GM19023 (cell line): ENCODE measurements around the gene TTC39A.
"Not testable (repeated sequence)": the region's sequence is repeated elsewhere in the genome, so short reads cannot be mapped to it uniquely, and the experiment has no call there.

Source experiments
- ATAC-seq: cut with Tn5 transposase; IDR thresholded peaks from one replicate; pipeline ENCODE4 v1.9.1; 2021; ENCODE audit warnings: mild to moderate bottlenecking, moderate library complexity; ENCODE audit not compliant: unreplicated experiment

Gene TTC39A

DNA sequence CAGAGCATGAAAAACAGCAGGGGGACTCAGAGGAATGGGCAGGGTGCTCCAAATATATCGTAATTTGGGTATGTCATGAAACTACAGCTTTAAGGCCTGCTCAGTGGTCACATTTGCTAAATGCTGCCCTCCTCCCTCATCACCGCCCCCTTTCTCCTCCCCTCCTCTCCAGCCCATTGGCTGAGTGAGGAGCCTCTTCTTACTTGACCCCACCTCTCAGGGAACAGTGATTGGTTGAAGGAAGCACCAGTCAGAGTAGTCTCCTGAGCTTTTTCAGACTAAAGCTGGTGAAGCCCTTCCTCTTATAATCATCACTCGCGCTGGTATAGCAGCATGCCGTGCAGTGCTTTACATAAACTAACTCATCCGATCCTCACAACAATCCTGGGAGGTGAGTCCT is 10.0 kb upstream of the TTC39A start:
- no peak for ATAC-seq

DNA sequence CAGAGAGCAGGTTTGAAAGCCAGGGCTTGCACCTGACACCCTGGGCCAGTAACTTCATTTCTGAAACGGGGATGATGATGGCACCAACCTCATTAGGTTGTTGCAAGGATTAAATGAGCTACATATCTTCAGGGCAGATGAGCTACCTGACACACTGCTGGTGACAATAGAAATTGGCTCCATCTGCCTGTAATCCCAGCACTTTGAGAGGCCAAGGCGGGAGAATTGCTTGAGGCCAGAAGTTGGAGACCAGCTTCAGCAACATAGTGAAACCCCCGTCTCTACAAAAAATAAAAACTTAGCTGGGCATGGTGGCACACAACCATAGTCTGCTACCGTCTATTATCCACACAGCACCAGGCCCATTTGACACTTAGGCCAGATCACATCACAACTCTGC is 6.3 kb upstream of the TTC39A start:
- no peak for ATAC-seq

DNA sequence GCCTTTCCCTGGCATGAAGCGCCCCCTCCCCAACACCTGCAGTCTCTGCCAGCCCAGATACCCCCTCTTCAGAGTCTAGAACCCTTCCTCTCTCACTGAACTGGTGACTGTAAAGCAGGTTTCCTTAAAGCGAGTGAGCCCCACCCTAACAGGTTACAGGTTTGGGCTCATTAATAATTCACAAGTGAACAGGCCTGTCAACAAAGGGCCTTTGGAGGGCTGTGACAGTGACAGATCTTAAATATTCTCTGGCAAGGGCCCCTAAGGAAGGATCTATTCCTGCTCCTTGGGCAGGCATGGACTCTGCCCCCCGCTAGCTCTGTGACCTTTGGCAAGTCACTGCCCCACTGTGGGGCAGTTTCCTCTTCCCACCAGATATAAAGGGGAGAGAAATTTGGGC is 5.6 kb upstream of the TTC39A start:
- no peak for ATAC-seq

DNA sequence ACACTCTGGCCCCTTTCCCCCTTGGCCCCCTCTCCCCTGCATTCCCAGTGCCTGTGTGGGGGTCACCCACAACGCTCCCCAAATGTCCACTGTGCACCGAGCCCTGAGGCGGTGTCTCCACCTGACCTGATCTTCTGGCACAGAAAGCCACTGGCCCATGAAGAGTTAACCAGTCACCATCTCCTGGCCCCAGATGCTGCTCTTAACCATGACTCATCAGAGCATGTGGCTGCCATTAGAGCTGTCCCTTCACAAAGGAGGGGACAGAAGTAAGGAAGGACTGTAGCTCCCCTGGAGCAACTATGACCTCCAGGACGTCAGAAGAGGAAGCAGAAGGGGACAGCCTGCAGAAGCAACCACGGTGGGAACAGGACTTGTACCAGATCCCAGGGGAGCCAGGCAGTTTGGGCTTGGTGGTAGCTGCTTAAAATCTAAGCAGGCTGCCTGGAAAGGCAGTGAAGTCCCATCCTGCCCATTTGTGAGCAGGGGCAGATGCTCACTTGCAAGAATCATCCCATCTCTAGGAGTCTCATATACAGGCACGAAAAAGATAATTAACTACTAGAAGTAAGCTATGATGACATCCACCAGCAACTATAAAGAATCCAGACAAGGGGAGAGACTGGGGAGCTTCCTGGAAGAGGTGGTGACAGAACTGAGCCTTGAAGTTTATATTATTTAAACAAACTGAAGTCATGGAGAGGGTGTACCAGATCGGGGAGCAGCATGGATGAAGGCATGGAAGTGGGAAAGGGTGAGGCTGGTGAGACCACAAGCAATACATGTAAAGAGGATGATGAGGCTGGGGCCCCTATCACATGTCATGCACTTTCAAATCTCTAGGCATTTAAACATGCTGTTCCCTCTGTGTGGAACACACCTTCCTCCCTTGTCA is 1.1 kb upstream of the TTC39A start:
- ATAC-seq: peak; percentile 55

DNA sequence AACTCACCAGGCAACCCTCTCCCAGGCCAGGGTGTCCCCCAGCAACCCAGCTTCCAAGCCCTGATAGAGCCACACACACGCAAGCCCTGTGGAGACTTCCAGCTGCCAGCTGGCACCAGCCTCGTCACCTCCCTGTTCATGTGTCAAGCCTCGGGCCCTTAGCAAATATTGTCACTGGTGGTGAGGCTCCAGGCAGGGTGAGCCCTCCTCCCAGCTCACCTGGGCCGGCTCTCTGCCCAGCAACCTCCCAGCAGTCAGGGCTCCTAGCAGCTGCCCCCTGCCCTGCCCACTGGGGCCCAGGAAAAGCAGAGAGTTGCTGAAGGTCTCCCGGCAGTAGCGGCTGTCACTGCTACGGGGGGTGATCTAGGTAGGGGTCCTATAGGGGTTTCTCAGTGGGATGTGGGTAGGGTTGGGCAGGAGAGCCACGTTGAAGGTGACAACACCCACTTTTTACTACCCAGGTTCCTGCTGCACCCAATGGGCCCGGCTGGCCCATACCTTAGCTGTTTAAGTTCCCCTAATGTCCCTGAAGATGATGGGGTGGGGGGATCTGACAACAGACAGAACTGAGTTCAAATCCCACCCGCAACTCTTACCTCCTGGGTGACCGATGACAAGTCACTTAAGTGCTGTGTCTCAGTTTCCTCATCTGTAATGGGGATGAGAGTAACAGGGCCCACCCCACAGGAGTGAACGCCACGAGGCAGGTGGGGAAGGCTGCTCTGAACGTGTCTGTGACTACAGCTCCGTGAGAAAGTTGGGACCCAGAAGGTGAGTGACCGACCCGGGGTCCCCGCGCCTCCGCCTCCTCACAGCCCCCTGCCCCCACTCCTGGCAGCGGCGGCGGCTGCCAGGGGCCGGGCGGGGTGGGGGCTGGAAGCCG is 678 bp downstream of the TTC39A start:
- no peak for ATAC-seq

DNA sequence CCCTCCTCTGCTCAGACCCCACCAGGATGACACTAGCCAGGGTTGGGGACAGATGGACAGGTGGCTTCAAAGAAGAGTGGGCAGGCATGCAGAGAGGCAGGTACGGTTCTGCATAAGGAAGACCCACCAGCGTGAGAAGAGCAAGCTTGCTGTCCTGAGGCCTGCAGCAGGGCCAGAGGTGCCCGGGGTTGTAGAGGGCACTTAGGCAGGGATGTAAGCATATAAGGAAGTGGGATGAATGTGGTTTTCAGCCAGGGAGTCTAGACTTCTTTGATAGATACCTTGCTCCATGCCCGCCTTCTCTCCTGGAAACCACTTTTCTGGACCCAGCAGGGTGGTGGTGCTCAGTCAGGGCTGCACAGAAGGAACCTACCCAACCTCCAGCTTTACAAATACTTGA is 1.4 kb downstream of the TTC39A start:
- no peak for ATAC-seq

DNA sequence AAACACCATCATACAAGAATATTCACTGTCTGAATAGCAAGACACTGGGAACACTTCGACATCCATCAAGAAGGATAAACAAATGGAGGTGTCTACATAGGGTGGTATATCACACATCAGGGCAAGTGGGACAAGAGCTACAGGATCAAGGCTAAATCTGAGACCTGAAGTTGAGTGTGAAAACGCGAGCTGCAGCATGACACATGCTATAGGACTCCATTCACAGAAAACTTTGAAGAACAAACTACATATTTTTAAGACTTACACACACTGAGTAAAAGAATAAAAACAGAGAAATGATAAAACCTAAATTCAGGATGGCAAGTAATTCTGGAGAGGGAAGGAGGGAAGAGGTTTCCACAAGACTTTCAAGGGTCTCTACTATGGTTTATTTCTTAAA is 2.1 kb downstream of the TTC39A start:
- ATAC-seq: no peak

DNA sequence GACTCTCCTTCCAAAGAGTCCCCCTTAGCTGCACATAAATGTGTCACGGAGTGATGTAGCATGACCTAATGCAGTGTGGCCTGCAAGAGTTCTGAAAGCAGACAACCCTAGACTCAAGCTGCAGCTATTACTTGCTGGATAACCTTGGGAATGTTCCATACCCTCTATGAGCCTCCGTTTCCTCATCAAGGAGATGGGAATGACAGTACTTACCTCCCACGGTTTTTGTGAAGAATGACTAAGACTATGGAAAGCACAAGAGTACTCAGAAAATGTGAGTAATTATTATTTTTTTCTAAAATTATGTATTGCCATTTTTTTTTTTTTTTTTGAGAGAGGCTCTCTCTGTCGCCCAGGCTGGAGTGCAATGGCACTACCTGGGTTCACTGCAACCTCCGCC is 3.0 kb downstream of the TTC39A start:
- no peak for ATAC-seq

DNA sequence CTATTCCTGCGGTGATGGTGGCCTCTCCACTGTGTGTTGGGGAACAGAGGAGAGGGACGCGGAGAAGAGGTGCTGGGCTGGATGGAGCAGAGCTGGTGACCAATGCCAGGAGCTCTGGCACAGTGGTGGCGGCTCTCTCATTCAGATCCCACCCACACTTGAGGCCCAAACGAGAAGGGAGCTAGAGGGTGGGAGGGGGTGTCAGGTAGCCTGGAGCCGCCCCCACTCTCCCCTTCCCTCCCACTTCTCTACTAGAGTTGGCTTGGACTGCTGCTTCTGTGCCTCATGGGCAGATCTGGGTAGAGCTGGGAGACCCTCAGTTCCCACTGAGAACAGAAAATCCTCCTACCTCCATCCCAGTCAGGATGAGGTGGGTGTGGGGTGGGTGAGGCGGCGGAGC is 3.5 kb downstream of the TTC39A start:
- ATAC-seq: no peak

DNA sequence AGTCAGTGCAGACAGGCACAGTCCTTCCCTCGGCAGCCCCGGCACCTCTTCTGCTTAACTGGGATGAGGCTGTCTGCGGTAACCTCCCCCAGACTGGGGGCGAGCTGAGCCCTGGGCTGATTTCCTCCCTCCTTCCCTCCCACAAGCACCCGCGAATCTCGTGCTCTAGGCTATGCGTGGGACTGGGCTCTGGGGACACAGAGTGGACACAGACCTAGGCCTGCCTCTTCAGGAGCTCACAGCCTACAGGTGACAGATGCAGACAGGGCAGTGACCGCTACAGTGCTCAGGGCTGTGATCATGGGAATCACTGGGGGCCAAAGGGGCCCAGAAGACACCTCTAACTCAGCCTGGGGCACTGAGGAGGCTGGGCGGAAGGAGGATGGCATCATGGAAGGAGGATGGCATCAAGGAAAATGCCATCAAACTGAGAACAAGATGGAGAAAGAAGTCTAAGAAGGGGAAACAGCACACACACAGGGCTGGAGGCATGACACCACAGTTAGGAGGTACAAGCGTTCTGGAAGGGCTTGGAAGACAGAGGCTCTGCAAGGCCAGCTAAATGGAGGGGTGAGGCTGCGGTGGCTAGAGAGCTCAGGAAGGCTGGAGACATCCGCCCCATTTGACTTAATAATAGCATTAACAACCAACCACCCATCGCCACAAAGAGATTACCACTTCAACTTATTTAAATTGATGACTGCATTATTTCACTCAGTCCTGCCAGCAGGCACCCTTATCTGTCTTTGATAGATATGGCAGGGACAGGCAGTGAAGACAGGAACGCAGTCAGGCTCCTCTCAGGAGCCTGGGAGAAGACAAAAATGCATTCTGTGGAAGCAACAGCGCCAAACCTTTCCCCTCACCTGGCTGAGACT is 4.2 kb downstream of the TTC39A start:
- ATAC-seq: no peak

DNA sequence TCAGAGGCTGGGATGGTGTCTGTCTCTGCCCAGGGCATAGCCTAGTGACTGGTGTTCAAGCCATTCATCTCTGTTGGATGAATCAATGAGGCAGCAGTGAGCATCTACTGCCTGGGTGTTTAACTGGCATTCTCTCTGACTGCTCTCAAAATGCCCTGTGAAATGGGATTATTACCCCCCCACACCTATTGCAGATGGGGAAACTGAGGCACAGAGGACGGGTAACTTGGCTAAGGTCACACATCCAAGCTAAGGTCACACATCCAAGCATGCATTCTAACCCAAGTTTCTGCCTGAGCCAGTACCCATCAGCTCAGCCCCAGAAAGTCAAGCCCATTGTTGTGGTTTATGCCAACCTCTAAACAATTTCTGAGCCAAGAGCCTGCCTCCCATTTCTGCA is 5.0 kb downstream of the TTC39A start:
- no peak for ATAC-seq

DNA sequence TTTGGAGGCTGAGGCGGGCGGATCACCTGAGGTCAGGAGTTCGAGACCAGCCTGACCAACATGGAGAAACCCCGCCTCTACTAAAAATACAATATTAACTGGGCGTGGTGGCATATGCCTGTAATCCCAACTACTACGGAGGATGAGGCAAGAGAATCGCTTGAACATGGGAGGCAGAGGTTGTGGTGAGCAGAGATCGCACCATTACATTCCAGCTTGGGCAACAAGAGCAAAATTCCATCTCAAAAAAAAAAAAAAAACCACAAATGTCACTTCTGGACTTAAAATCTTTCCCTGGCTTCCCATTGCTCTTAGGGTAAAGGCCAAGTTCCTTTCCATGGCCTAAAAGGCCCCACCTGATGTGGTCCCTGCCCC is 5.4 kb downstream of the TTC39A start:
- not testable (repeated sequence) for ATAC-seq

DNA sequence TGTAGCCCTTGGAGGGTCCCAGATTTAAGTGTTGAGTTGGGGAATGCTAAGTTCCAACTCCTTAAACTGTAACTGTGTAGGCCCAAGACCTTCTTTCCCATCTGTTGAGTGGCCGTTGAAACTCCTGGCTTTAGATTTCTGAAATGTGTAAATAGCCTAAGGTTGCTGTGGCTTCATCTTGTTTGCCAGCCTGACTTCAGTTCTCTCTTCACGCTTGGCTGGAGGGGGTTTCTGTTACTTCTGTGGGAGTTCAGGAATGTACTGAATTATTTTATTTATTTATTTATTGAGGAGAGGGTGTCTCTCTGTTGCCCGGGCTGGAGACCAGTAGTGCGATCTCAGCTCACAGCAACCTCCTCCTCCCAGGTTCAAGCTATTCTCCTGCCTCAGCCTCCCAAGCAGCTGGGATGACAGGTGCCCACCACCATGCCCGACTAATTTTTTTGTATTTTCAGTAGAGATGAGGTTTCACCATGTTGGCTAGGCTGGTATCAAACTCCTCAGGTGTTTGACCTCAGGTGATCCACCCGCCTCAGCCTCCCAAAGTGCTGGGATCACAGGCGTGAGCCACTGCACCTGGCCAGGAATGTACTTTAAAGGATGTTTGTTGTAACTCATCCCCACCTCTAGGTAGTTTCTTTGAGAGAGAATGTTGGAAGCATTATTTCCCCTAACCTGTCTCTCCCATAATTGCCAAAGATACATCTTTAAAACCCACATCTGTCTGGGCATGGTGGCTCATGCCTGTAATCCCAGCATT is 5.9 kb downstream of the TTC39A start:
- ATAC-seq: no peak

DNA sequence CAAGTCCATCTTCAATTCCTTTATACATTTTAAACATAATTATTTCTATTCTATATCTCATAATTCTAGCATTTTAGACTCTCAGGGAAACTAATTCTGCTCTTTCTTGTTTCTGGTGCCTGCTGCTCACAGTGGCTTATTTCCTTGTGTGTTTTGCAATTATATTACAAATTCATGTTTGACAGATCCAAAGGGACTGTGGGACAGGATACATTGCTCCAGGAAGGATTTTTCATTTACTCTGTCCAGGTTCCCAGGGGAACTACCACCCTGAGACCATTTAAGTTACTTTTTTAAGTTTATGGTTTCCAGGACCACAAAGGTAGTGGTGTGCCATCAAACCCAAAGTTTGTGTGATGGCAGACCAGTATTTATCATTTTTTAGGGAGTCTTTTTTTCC is 6.6 kb downstream of the TTC39A start:
- ATAC-seq: no peak

DNA sequence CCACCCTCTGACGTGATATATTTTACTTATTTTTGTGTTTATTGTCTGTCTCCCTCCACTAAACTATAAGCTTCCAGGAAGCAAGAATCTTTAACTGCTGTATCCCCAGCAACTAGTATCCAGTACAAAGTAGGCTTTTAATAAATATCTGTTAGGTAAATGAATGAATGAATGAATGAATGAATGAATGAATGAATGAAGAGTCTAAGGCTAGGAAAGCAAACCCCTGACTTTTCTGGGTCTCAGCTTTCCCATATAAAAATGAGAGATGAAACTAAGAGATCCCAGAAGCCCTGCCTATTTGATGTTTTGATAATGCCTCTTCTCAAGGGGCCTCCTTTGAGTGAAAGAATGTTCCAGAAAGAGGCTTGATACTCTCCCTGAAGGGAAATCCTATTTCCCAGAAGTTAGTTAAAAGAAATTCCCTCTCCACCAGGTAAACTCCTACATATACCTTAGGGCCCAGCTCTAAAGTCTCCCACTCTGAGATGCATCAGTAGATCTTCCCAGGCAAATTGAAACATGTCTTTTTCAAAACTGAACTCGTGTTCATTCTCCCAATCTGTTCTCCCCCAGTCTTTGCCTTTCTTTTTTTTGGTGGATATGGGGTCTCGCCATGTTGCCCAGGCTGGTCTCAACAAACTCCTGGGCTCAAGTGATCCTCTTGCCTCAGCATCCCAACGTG is 7.8 kb downstream of the TTC39A start:
- no peak for ATAC-seq

DNA sequence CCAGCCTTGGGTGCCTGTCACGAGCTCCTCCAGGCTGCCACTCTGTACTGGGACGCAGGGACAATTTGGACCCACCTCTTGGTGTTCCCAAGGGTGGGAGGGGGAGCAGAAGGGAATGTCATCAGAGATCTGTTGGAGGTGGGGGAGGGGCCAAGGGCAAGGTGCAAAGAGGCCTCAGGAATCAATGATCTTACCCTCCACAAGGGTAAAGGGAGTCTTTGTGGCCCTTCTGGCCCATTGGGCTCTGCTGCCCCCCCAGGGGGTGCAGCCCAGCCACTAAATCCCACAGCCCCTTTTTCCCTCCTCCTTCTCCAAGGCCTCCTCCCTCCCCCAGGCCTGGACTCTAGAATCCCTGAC is 8.5 kb downstream of the TTC39A start:
- ATAC-seq: no peak

DNA sequence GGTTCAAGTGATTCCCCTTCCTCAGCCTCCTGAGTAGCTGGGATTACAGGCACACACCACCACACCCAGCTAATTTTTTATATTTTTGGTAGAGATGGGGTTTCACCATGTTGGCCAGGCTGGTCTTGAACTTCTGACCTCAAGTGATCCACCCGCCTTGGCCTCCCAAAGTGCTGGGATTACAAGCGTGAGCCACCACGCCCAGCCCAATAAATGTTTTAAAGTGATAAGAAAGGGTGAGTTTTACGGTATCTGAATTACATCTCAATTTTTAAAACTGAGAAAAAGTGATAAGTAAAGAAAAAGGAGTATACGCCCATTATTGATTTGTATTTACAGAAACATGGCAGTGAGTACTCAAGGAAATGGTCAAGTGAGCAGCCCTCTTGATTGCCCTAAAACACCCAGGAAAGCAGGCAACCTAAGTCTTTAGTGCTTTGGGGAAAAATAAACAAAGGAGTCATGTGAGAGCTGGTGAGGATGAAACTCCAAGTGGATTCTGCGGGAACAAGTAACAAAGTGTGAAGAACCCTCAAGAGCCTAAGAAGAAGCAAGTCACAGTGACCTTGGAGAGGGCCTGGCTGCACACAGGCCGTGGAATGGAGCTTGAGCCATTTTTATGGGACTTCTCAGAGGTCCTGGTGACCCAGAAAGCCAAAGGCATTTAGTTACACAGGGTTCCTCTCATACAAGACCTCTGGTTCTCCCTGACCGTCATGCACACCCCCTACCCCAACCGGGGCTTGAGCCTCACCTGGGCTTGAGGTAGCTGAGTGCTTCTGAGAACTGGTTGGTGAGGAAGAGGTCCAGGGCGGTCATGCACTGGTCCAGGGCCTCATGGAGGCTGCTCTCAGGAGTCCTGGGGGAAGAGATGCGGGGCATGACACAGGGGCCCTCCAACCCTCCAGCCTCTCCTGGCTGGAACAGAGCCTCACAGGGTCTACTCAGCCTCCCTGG is 9.1 kb downstream of the TTC39A start:
- no peak for ATAC-seq

DNA sequence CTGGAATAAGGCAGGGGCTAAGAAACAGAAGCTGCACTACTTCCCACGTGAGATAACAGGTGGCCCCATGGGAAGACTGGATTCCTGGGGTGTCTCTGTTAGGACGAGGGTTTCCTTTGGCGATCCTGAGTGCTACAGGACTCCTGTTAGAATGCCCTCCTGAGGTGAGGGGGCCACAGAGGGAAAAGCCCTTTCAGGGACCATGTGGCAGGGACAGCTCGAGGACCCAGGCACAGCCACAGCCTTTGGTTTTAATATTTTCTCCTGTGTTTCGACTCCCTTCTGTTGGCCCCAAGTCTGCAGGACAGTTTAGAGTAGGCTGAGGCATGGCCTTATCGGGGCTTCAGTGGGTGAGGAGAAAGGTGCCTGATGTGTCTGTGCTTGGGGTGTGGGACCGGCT is 12.6 kb downstream of the TTC39A start:
- ATAC-seq: no peak

DNA sequence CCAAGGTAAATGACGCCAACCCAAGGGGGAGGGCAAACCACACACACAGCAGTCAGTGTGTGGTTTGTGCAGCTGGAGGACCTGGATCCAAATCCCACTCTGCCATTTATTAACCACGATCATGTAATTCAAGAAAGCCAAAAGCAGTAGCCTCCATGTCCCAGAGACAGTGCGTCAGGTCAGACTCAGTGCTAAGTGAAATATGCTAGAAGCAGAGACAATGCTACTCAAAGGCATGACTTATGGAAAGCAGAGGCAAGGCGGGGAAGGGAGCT is 13.6 kb downstream of the TTC39A start:
- no peak for ATAC-seq
